A549 (cell line): ENCODE data around the gene PGAM1. TPM values are rescaled to one million over a fixed set of nuclear protein-coding genes. Genes with fewer than 3 reads are reported as not detected.
"Not testable (repeated sequence)": the region's sequence is repeated elsewhere in the genome, so short reads cannot be mapped to it uniquely, and the experiment has no call there.

Source experiments
- ATAC-seq, 2 experiments: fragments of 200-7000 bp in 1 of 2; fragments of >200 bp in 1 of 2; cut with Nextera tagmentation in 1 of 2; cut with Tn5 transposase in 1 of 2; 3 replicates each; pipeline versions ENCODE4 v1.8.0 to v1.9.1; 2018 to 2020; ENCODE audit warnings: mild to moderate bottlenecking in 1 of 2, moderate library complexity in 1 of 2
- CTCF ChIA-PET: fragments of 300-600 bp; sonication (Branson Sonifier 250); formaldehyde crosslinking; extraction: SDS; loops from one replicate; lab custom pipeline; 2021; ENCODE audit warnings: antibody characterized with exemption, inconsistent platforms; lab: Yijun Ruan, JAX
- POLR2A ChIA-PET: fragments of 350-600 bp; formaldehyde crosslinking; extraction: SDS; loops from one replicate; lab custom pipeline; 2021; ENCODE audit warnings: antibody characterized with exemption, inconsistent platforms; lab: Yijun Ruan, JAX
- DNase-seq, 2 experiments: peaks; one replicate each; pipeline versions ENCODE4 v3.0.0 to v3.0.0-alpha.2; 2011 to 2016; ENCODE audit warnings: low read depth in 1 of 2, low spot score in 1 of 2
- FAIRE-seq: peaks from 2 replicates; lab custom pipeline; 2011; peaks lifted over from hg19 to GRCh38; lab: Jason Lieb, UNC
- H3K27ac ChIP-seq, 2 experiments: fragments of >200 bp; sonication (Bioruptor Twin); formaldehyde crosslinking; 3 replicates each; pipeline ENCODE4 v1.5.1; 2016 to 2017
- H3K4me1 ChIP-seq: fragments of >200 bp; sonication (Bioruptor Twin); formaldehyde crosslinking; 3 replicates; pipeline ENCODE4 v1.6.1; 2016
- H3K4me2 ChIP-seq: fragments of >200 bp; sonication (Bioruptor Twin); formaldehyde crosslinking; 3 replicates; pipeline ENCODE4 v1.6.1; 2016
- H3K4me3 ChIP-seq: fragments of >200 bp; sonication (Bioruptor Twin); formaldehyde crosslinking; 3 replicates; pipeline ENCODE4 v1.5.1; 2016
- H3K9me3 ChIP-seq: fragments of >200 bp; sonication (Bioruptor Twin); formaldehyde crosslinking; 3 replicates; pipeline ENCODE4 v1.6.1; 2016
- ATOH8 ChIP-seq: fragments of 250-450 bp; sonication (Bioruptor Pico); IDR thresholded peaks from 2 replicates; pipeline ENCODE4 v1.5.0; 2020; ENCODE audit warnings: low read depth, mild to moderate bottlenecking, moderate library complexity
- BCL3 ChIP-seq: fragments of >200 bp; sonication (Bioruptor Twin); formaldehyde crosslinking; IDR thresholded peaks from 3 replicates; pipeline ENCODE4 v1.6.1; 2016
- CBX2 ChIP-seq: fragments of 200-600 bp; sonication (generic); IDR thresholded peaks from 2 replicates; pipeline ENCODE4 v1.6.1; 2016; ENCODE audit warnings: low read depth, mild to moderate bottlenecking, borderline replicate concordance
- CBX8 ChIP-seq: fragments of 200-600 bp; sonication (generic); IDR thresholded peaks from 2 replicates; pipeline ENCODE4 v1.6.1; 2016
- CEBPB ChIP-seq, 2 experiments: fragments of >200 bp in 1 of 2; sonication (Bioruptor Twin) in 1 of 2; formaldehyde crosslinking in 1 of 2; IDR thresholded peaks; 2 replicates each; pipeline ENCODE4 v1.6.1; 2012 to 2016
- CHD4 ChIP-seq: fragments of 200-600 bp; sonication (generic); IDR thresholded peaks from 2 replicates; pipeline ENCODE4 v1.6.1; 2016; ENCODE audit warnings: antibody characterized with exemption, mild to moderate bottlenecking, borderline replicate concordance
- E2F6 ChIP-seq: IDR thresholded peaks from 2 replicates; pipeline ENCODE4 v1.6.1; 2012; ENCODE audit warnings: low read depth, borderline replicate concordance
- ELK1 ChIP-seq: fragments of 150-350 bp; IDR thresholded peaks from 2 replicates; pipeline ENCODE4 v1.6.1; 2014; ENCODE audit warnings: low read depth, mild to moderate bottlenecking, low read length
- FOSB ChIP-seq: fragments of 250-450 bp; sonication (Bioruptor Pico); IDR thresholded peaks from 2 replicates; pipeline ENCODE4 v1.5.0; 2020; ENCODE audit warnings: mild to moderate bottlenecking, moderate library complexity
- HDAC2 ChIP-seq: fragments of 200-600 bp; sonication (generic); IDR thresholded peaks from 2 replicates; pipeline ENCODE4 v1.6.1; 2016
- HES2 ChIP-seq: fragments of >200 bp; sonication (Bioruptor Twin); formaldehyde crosslinking; IDR thresholded peaks from 2 replicates; pipeline ENCODE4 v1.6.1; 2016
- HEYL ChIP-seq: fragments of 250-450 bp; sonication (Bioruptor Pico); IDR thresholded peaks from 2 replicates; pipeline ENCODE4 v1.8.0; 2021; ENCODE audit warnings: mild to moderate bottlenecking, moderate library complexity
- HMGXB4 ChIP-seq: fragments of 250-450 bp; sonication (Bioruptor Pico); IDR thresholded peaks from 2 replicates; pipeline ENCODE4 v1.5.0; 2021; ENCODE audit warnings: mild to moderate bottlenecking, moderate library complexity, borderline replicate concordance
- HOXB13 ChIP-seq: fragments of 250-450 bp; sonication (Bioruptor Pico); IDR thresholded peaks from 2 replicates; pipeline ENCODE4 v1.5.0; 2020; ENCODE audit warnings: low read depth, mild to moderate bottlenecking, moderate library complexity
- KDM1A ChIP-seq: fragments of 200-600 bp; sonication (generic); IDR thresholded peaks from 2 replicates; pipeline ENCODE4 v1.6.1; 2016; ENCODE audit warnings: low read depth, mild to moderate bottlenecking
- MAFK ChIP-seq: fragments of 450-650 bp; IDR thresholded peaks from 2 replicates; pipeline ENCODE4 v1.6.1; 2014; ENCODE audit not compliant: partially characterized antibody
- MAX ChIP-seq: IDR thresholded peaks from 2 replicates; pipeline ENCODE4 v1.6.1; 2012
- NPAS2 ChIP-seq: fragments of 250-450 bp; sonication (Bioruptor Pico); IDR thresholded peaks from 2 replicates; pipeline ENCODE4 v1.8.0; 2022; ENCODE audit warnings: mild to moderate bottlenecking, moderate library complexity, borderline replicate concordance
- NR3C1 ChIP-seq: fragments of >200 bp; sonication (Bioruptor Twin); formaldehyde crosslinking; IDR thresholded peaks from 3 replicates; pipeline ENCODE4 v1.6.1; 2017
- PHF8 ChIP-seq: fragments of 200-600 bp; sonication (generic); IDR thresholded peaks from 2 replicates; pipeline ENCODE4 v1.6.1; 2016; ENCODE audit warnings: low read depth, mild to moderate bottlenecking, antibody characterized with exemption, moderate library complexity, borderline replicate concordance
- POLR2A ChIP-seq: IDR thresholded peaks from 2 replicates; pipeline ENCODE4 v1.6.1; 2012; ENCODE audit warnings: mild to moderate bottlenecking, low read length
- POLR2AphosphoS2 ChIP-seq: conservative IDR thresholded peaks from 2 replicates; pipeline ENCODE4 v1.6.1; 2012; ENCODE audit warnings: low read length, improper control_type of control experiment, inconsistent platforms
- RARB ChIP-seq: fragments of 250-450 bp; sonication (Bioruptor Pico); IDR thresholded peaks from 2 replicates; pipeline ENCODE4 v1.8.0; 2021; ENCODE audit warnings: mild to moderate bottlenecking, moderate library complexity
- RCOR1 ChIP-seq: fragments of 150-350 bp; IDR thresholded peaks from 2 replicates; pipeline ENCODE4 v1.6.1; 2014; ENCODE audit warnings: antibody characterized with exemption, low read length, low read depth
- SREBF2 ChIP-seq: fragments of 450-650 bp; IDR thresholded peaks from 2 replicates; pipeline ENCODE4 v1.6.1; 2014; ENCODE audit warnings: mild to moderate bottlenecking, moderate library complexity
- TP53 ChIP-seq: fragments of 250-450 bp; sonication (Bioruptor Pico); IDR thresholded peaks from 2 replicates; pipeline ENCODE4 v1.5.0; 2021; ENCODE audit warnings: mild to moderate bottlenecking, moderate library complexity
- USF2 ChIP-seq: fragments of 450-650 bp; IDR thresholded peaks from 2 replicates; pipeline ENCODE4 v1.6.1; 2014; ENCODE audit warnings: antibody characterized with exemption
- WGBS: methylation state at CpG from one replicate; pipeline ENCODE4 v1.1.6; 2017; ENCODE audit errors: missing lambda C conversion rate; 5-methylcytosine and 5-hydroxymethylcytosine counted together
- polyA plus RNA-seq, 4 experiments: library from polyadenylated mRNA; depleted of rRNA in 3 of 4; stranded (reverse); fragments of >200 nt; fragmentation: RNase III in 1 of 4; extraction: RNeasy Plus Mini Kit Qiagen cat#74134 plus additional on column Dnase treatment in 1 of 4; gene quantifications; 2 replicates in 3 of 4; 3 replicates in 1 of 4; pipeline ENCODE4 v1.2.3, GENCODE V29; 2011 to 2017

Gene PGAM1
- polyA plus RNA-seq, 2 of the 4 experiments (the other 2 are of a cell fraction) = 459 to 557 TPM

GRCh38 chr10:97474918-97475317 is 48.9 kb downstream of the PGAM1 start:
- CTCF ChIA-PET = interaction anchor here (0.8 to 5.4 kb wide), 7 partner anchors 8 to 78 kb away, joined by 3 to 28 read pairs (median 7); no protein-coding TSS in a partner anchor
- WGBS = 91% methylated on average over 4 of the region's 4 CpGs
- FAIRE-seq = no peak
- Histone ChIP-seq H3K4me3 (no peak overlapping the region), H3K4me1 (no peaks in the 10 kb centered on the region; the same call in 2 of the 3 replicates), H3K4me2 (no peak overlapping the region), H3K9me3 (no peaks in the 10 kb centered on the region), H3K27ac (no peak overlapping the region)
- no peak for ATAC-seq
- no peak for DNase-seq
- POLR2A ChIA-PET = no interaction called here
- TF ChIP-seq RCOR1 = no peak
- TF ChIP-seq FOSB = no peak
- no peak for TF ChIP-seq CEBPB (IDR thresholded peaks at IDR 0.05)
- no peak for TF ChIP-seq CBX2
- TF ChIP-seq HES2 = no peak
- TF ChIP-seq KDM1A = no peak
- no peak for TF ChIP-seq PHF8
- no peak for TF ChIP-seq ELK1
- TF ChIP-seq HMGXB4 (CRISPR knock-in tag) = no peak
- no peak for TF ChIP-seq RARB
- no peak for TF ChIP-seq USF2

GRCh38 chr10:97475936-97476594 is 50.1 kb downstream of the PGAM1 start:
- ChIA-PET CTCF (interaction anchor here (0.5 to 5.4 kb wide), 8 partner anchors 9 to 96 kb away, joined by 3 to 28 read pairs (median 4); partner anchors contain the start of gene ANKRD2), POLR2A (no interaction called here)
- peaks cover 7% of the 10 kb centered on the region; the same call in 2 of the 3 replicates for H3K4me1 ChIP-seq
- TF ChIP-seq ATOH8 (CRISPR knock-in tag) (no peak), POLR2A (no peak), BCL3 (no peak), HDAC2 (no peak), KDM1A (no peak), MAFK (no peak), POLR2AphosphoS2 (no peak), HOXB13 (CRISPR knock-in tag) (no peak), TP53 (CRISPR knock-in tag) (no peak), NR3C1 (no peak), CHD4 (no peak), E2F6 (no peak), CBX8 (no peak), CEBPB (IDR thresholded peaks at IDR 0.05) (no peak), NPAS2 (CRISPR knock-in tag) (no peak), HEYL (no peak), MAX (no peak), USF2 (no peak), SREBF2 (no peak)
- TF ChIP-seq, all 56 proteins: peak for 0
- H3K4me2 ChIP-seq = no peak overlapping the region
- FAIRE-seq = no peak
- H3K27ac ChIP-seq = no peak overlapping the region
- no peaks in the 10 kb centered on the region for H3K9me3 ChIP-seq
- H3K4me3 ChIP-seq = no peak overlapping the region
- no peak; a peak in 1 of 6 replicates for ATAC-seq
- WGBS = 84% methylated on average over 2 of the region's 2 CpGs
- no peak for DNase-seq

GRCh38 chr10:97479410-97479809 is 53.4 kb downstream of the PGAM1 start:
- ATAC-seq, H3K9me3 ChIP-seq, H3K4me3 ChIP-seq, CTCF ChIA-PET, DNase-seq, POLR2A ChIA-PET, H3K27ac ChIP-seq, H3K4me2 ChIP-seq: not testable (repeated sequence)
- peaks cover 12% of the 10 kb centered on the region; the same call in 2 of the 3 replicates for H3K4me1 ChIP-seq
- WGBS = 85% methylated on average over 4 of the region's 4 CpGs
- peak; percentile 59 for FAIRE-seq
